GM23338 (cell line): ENCODE measurements around the gene ABCC9. TPM values are rescaled to one million over a fixed set of nuclear protein-coding genes. Genes with fewer than 3 reads are reported as not detected.

Source experiments
- ATAC-seq: fragments of 200-7000 bp; cut with Tn5 transposase; 3 replicates; pipeline ENCODE4 v1.9.1; 2020
- DNase-seq: peaks from one replicate; pipeline ENCODE4 v3.0.0-alpha.2; 2015; ENCODE audit warnings: low spot score
- H2AFZ ChIP-seq: fragments of 200-600 bp; sonication (generic); 2 replicates; pipeline ENCODE4 v1.8.0; 2016; ENCODE audit warnings: antibody characterized with exemption, mild to moderate bottlenecking, moderate library complexity
- H3F3A ChIP-seq: fragments of 200-600 bp; sonication (generic); replicated peaks from 2 replicates; pipeline ENCODE4 v1.8.0; 2017; ENCODE audit warnings: antibody characterized with exemption, mixed run types, low read depth
- H3K27ac ChIP-seq: fragments of 200-600 bp; sonication (generic); 2 replicates; pipeline ENCODE4 v1.6.1; 2016; ENCODE audit warnings: low read depth
- H3K27me3 ChIP-seq: fragments of 200-600 bp; sonication (generic); 2 replicates; pipeline ENCODE4 v1.8.0; 2016; ENCODE audit warnings: mild to moderate bottlenecking, mixed run types, moderate library complexity; ENCODE audit not compliant: insufficient read depth
- H3K36me3 ChIP-seq: fragments of 200-600 bp; sonication (generic); 2 replicates; pipeline ENCODE4 v1.8.0; 2016; ENCODE audit warnings: mild to moderate bottlenecking; ENCODE audit not compliant: insufficient read depth
- H3K4me1 ChIP-seq: fragments of 200-600 bp; sonication (generic); 2 replicates; pipeline ENCODE4 v1.8.0; 2016; ENCODE audit warnings: mild to moderate bottlenecking, moderate library complexity; ENCODE audit not compliant: insufficient read depth
- H3K4me2 ChIP-seq: fragments of 200-600 bp; sonication (generic); 2 replicates; pipeline ENCODE4 v1.7.1; 2017; ENCODE audit warnings: mixed run types
- H3K4me3 ChIP-seq: fragments of 200-600 bp; sonication (generic); 2 replicates; pipeline ENCODE4 v1.6.1; 2016; ENCODE audit warnings: mixed run types
- H3K79me2 ChIP-seq: fragments of 200-600 bp; sonication (generic); replicated peaks from 2 replicates; pipeline ENCODE4 v1.8.0; 2017; ENCODE audit warnings: mild to moderate bottlenecking; ENCODE audit not compliant: insufficient read depth
- H3K9me2 ChIP-seq: fragments of 200-600 bp; sonication (generic); 2 replicates; pipeline ENCODE4 v1.8.0; 2017; ENCODE audit not compliant: insufficient read depth
- H4K20me1 ChIP-seq: fragments of 200-600 bp; sonication (generic); replicated peaks from 2 replicates; pipeline ENCODE4 v1.8.0; 2017; ENCODE audit warnings: mild to moderate bottlenecking; ENCODE audit not compliant: insufficient read depth
- H3K27ac Mint-ChIP-seq: 2 replicates; pipeline ENCODE4 v1.8.0; 2020; ENCODE audit warnings: inconsistent platforms, mild to moderate bottlenecking, moderate library complexity, mixed read lengths
- H3K27me3 Mint-ChIP-seq: 3 replicates; pipeline ENCODE4 v1.8.0; 2022; ENCODE audit warnings: low read depth, mild to moderate bottlenecking, moderate library complexity, mixed read lengths, inconsistent platforms; ENCODE audit not compliant: insufficient read depth, poor library complexity
- H3K36me3 Mint-ChIP-seq: 3 replicates; pipeline ENCODE4 v1.8.0; 2021; ENCODE audit warnings: low read depth, mild to moderate bottlenecking, inconsistent platforms, moderate library complexity, mixed read lengths
- H3K4me1 Mint-ChIP-seq: 3 replicates; pipeline ENCODE4 v1.8.0; 2020; ENCODE audit warnings: mild to moderate bottlenecking, inconsistent platforms, mixed read lengths
- H3K4me3 Mint-ChIP-seq: 3 replicates; pipeline ENCODE4 v1.8.0; 2021; ENCODE audit warnings: moderate library complexity, mild to moderate bottlenecking, inconsistent platforms, mixed read lengths
- H3K9me3 Mint-ChIP-seq: 3 replicates; pipeline ENCODE4 v1.8.0; 2020; ENCODE audit warnings: moderate library complexity, mild to moderate bottlenecking, inconsistent platforms, mixed read lengths
- CREB1 ChIP-seq: fragments of 250-450 bp; sonication (Bioruptor Pico); IDR thresholded peaks from 2 replicates; pipeline ENCODE4 v1.5.0; 2020; ENCODE audit warnings: low read depth, mild to moderate bottlenecking, moderate library complexity
- EZH2 ChIP-seq: fragments of 200-600 bp; sonication (generic); IDR thresholded peaks from one replicate; pipeline ENCODE4 v1.8.0; 2017; ENCODE audit warnings: antibody characterized with exemption, mild to moderate bottlenecking, low read depth; ENCODE audit not compliant: unreplicated experiment
- EZH2phosphoT487 ChIP-seq: fragments of 200-600 bp; sonication (generic); IDR thresholded peaks from one replicate; pipeline ENCODE4 v1.8.1; 2018; ENCODE audit warnings: antibody characterized with exemption; ENCODE audit not compliant: unreplicated experiment
- NANOG ChIP-seq: IDR thresholded peaks from 2 replicates; pipeline ENCODE4 v1.6.1; 2016; ENCODE audit warnings: antibody characterized with exemption, borderline replicate concordance
- POLR2AphosphoS5 ChIP-seq: IDR thresholded peaks from 2 replicates; pipeline ENCODE4 v1.6.1; 2016; ENCODE audit warnings: antibody characterized with exemption, low read depth
- ZNF114 ChIP-seq: fragments of 250-450 bp; sonication (Bioruptor Pico); IDR thresholded peaks from 2 replicates; pipeline ENCODE4 v1.5.0; 2020; ENCODE audit warnings: mild to moderate bottlenecking, moderate library complexity
- ZNF462 ChIP-seq: fragments of 250-450 bp; sonication (Bioruptor Pico); IDR thresholded peaks from 2 replicates; pipeline ENCODE4 v1.5.0; 2020; ENCODE audit warnings: mild to moderate bottlenecking, moderate library complexity
- polyA plus RNA-seq: library from polyadenylated mRNA; unstranded; fragments of >200 nt; fragmentation: Nextera tagmentation; extraction: Ambion mirVana; gene quantifications from 2 replicates; pipeline ENCODE4 v1.2.1, GENCODE V29; 2016
- total RNA-seq: library from RNA; depleted of rRNA; stranded (reverse); fragments of >200 nt; shearing (Covaris generic); gene quantifications from 2 replicates; pipeline ENCODE4 v1.2.3, GENCODE V29; 2014
- TF ChIP-seq, protein P1 (sequence below): IDR thresholded peaks from 2 replicates; pipeline ENCODE4 v1.6.1; 2016; ENCODE audit warnings: antibody characterized with exemption
- TF ChIP-seq, protein P2 (sequence below): IDR thresholded peaks from one replicate; pipeline ENCODE4 v1.6.1; 2018; ENCODE audit warnings: antibody characterized with exemption; ENCODE audit not compliant: unreplicated experiment
- TF ChIP-seq, protein P3 (sequence below), 2 experiments: fragments of 200-600 bp in 1 of 2; sonication (generic) in 1 of 2; conservative IDR thresholded peaks; 2 replicates each; pipeline versions ENCODE4 v1.5.1 to v1.6.1; 2016 to 2017; ENCODE audit warnings: antibody characterized with exemption in 2 of 2, low read depth in 2 of 2, mild to moderate bottlenecking in 2 of 2, moderate library complexity in 1 of 2

Gene ABCC9
- total and polyA plus RNA-seq, 2 experiments from 2014 or later = not detected

GRCh38 chr12:21860534-21860933 is 80.7 kb downstream of the ABCC9 start:
- no peaks in the 10 kb centered on the region for H3K27me3 Mint-ChIP-seq
- no peak for TF ChIP-seq ZNF114 (CRISPR knock-in tag)
- H3F3A ChIP-seq = no peaks in the 10 kb centered on the region
- no peak overlapping the region for H3K4me2 ChIP-seq
- no peak overlapping the region for H3K4me3 Mint-ChIP-seq
- H3K9me3 Mint-ChIP-seq = no peaks in the 10 kb centered on the region
- no peaks in the 10 kb centered on the region for H3K27me3 ChIP-seq
- no peaks in the 10 kb centered on the region for H3K36me3 Mint-ChIP-seq
- no peaks in the 10 kb centered on the region for H3K4me1 Mint-ChIP-seq
- no peak overlapping the region for H3K27ac Mint-ChIP-seq
- no peak overlapping the region for H3K27ac ChIP-seq
- no peak overlapping the region for H3K4me3 ChIP-seq
- no peak for ATAC-seq
- H3K4me1 ChIP-seq = no peaks in the 10 kb centered on the region
- H3K9me2 ChIP-seq = no peaks in the 10 kb centered on the region
- H3K79me2 ChIP-seq = no peaks in the 10 kb centered on the region
- no peaks in the 10 kb centered on the region for H4K20me1 ChIP-seq
- H2AFZ ChIP-seq = no peak overlapping the region
- DNase-seq = no peak
- H3K36me3 ChIP-seq = no peaks in the 10 kb centered on the region

- Mint-ChIP-seq H3K27ac (no peak overlapping the region), H3K27me3 (no peaks in the 10 kb centered on the region), H3K4me3 (no peak overlapping the region), H3K4me1 (no peaks in the 10 kb centered on the region), H3K9me3 (no peaks in the 10 kb centered on the region), H3K36me3 (no peaks in the 10 kb centered on the region)
- H3F3A ChIP-seq = no peaks in the 10 kb centered on the region
- no peaks in the 10 kb centered on the region for H3K36me3 ChIP-seq
- no peaks in the 10 kb centered on the region for H3K27me3 ChIP-seq
- no peak for DNase-seq
- H3K4me3 ChIP-seq = no peak overlapping the region
- H2AFZ ChIP-seq = no peak overlapping the region
- H3K4me1 ChIP-seq = no peaks in the 10 kb centered on the region
- H3K4me2 ChIP-seq = no peak overlapping the region
- ATAC-seq = no peak
- H3K79me2 ChIP-seq = no peaks in the 10 kb centered on the region
- no peaks in the 10 kb centered on the region for H4K20me1 ChIP-seq
- no peak overlapping the region for H3K27ac ChIP-seq
- H3K9me2 ChIP-seq = no peaks in the 10 kb centered on the region
- TF ChIP-seq EZH2 (no peak), NANOG (no peak), ZNF462 (CRISPR knock-in tag) (no peak), CREB1 (CRISPR knock-in tag) (no peak), EZH2phosphoT487 (no peak), POLR2AphosphoS5 (no peak)
- TF ChIP-seq, protein P1, sequence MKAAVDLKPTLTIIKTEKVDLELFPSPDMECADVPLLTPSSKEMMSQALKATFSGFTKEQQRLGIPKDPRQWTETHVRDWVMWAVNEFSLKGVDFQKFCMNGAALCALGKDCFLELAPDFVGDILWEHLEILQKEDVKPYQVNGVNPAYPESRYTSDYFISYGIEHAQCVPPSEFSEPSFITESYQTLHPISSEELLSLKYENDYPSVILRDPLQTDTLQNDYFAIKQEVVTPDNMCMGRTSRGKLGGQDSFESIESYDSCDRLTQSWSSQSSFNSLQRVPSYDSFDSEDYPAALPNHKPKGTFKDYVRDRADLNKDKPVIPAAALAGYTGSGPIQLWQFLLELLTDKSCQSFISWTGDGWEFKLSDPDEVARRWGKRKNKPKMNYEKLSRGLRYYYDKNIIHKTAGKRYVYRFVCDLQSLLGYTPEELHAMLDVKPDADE = no peak
- TF ChIP-seq, protein P2, sequence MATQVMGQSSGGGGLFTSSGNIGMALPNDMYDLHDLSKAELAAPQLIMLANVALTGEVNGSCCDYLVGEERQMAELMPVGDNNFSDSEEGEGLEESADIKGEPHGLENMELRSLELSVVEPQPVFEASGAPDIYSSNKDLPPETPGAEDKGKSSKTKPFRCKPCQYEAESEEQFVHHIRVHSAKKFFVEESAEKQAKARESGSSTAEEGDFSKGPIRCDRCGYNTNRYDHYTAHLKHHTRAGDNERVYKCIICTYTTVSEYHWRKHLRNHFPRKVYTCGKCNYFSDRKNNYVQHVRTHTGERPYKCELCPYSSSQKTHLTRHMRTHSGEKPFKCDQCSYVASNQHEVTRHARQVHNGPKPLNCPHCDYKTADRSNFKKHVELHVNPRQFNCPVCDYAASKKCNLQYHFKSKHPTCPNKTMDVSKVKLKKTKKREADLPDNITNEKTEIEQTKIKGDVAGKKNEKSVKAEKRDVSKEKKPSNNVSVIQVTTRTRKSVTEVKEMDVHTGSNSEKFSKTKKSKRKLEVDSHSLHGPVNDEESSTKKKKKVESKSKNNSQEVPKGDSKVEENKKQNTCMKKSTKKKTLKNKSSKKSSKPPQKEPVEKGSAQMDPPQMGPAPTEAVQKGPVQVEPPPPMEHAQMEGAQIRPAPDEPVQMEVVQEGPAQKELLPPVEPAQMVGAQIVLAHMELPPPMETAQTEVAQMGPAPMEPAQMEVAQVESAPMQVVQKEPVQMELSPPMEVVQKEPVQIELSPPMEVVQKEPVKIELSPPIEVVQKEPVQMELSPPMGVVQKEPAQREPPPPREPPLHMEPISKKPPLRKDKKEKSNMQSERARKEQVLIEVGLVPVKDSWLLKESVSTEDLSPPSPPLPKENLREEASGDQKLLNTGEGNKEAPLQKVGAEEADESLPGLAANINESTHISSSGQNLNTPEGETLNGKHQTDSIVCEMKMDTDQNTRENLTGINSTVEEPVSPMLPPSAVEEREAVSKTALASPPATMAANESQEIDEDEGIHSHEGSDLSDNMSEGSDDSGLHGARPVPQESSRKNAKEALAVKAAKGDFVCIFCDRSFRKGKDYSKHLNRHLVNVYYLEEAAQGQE = no peak
- TF ChIP-seq, protein P3, sequence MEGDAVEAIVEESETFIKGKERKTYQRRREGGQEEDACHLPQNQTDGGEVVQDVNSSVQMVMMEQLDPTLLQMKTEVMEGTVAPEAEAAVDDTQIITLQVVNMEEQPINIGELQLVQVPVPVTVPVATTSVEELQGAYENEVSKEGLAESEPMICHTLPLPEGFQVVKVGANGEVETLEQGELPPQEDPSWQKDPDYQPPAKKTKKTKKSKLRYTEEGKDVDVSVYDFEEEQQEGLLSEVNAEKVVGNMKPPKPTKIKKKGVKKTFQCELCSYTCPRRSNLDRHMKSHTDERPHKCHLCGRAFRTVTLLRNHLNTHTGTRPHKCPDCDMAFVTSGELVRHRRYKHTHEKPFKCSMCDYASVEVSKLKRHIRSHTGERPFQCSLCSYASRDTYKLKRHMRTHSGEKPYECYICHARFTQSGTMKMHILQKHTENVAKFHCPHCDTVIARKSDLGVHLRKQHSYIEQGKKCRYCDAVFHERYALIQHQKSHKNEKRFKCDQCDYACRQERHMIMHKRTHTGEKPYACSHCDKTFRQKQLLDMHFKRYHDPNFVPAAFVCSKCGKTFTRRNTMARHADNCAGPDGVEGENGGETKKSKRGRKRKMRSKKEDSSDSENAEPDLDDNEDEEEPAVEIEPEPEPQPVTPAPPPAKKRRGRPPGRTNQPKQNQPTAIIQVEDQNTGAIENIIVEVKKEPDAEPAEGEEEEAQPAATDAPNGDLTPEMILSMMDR (conservative IDR thresholded peaks at IDR 0.05; ENCODE audit: low read depth in 2 of 2) = no peak
Observed at GRCh38 chr12:21860128-21860527, 81.1 kb downstream of the ABCC9 start.
